ENCODE data around the gene CCL27. TPM values are rescaled to one million over a fixed set of nuclear protein-coding genes. Genes with fewer than 3 reads are reported as not detected.

Gene CCL27
- total RNA-seq, 1 donor from 2014 or later: not detected

DNA sequence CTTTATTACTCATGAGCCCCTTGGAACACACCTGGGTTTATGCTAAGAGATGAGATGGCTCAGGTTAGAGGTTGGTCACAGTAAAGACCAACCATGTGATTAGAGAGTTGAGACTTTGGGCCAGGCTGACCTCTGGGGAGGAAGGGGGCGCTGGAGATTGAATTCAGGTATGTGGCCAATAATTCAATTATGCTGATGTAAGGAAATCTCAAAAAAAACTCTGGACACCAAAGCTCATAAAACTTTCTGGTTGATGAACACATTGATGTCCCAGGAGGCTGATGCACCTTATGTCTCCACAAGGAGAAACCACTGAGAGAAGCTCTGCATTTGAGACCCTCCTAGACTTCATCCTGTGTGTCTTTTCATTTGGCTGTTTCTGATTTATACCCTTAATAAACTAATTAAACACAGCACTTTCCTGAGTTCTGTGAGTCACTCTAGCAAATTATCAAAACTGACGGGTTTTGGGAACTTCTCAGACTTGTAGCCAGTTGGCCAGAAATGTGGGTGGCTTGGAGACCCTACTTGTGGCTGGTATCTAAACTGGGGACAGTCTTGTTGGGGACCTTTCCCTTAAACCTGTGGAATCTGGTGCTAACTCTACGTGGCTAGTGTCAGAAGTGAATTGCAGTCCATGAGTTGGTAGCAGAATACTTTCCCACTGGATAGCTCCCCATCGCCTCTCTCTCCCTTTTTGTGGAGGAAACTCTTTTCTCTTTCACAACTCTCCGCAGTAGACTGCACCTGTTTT lies 7.5 kb upstream of the CCL27 start:
- TF ChIP-seq, protein P1, sequence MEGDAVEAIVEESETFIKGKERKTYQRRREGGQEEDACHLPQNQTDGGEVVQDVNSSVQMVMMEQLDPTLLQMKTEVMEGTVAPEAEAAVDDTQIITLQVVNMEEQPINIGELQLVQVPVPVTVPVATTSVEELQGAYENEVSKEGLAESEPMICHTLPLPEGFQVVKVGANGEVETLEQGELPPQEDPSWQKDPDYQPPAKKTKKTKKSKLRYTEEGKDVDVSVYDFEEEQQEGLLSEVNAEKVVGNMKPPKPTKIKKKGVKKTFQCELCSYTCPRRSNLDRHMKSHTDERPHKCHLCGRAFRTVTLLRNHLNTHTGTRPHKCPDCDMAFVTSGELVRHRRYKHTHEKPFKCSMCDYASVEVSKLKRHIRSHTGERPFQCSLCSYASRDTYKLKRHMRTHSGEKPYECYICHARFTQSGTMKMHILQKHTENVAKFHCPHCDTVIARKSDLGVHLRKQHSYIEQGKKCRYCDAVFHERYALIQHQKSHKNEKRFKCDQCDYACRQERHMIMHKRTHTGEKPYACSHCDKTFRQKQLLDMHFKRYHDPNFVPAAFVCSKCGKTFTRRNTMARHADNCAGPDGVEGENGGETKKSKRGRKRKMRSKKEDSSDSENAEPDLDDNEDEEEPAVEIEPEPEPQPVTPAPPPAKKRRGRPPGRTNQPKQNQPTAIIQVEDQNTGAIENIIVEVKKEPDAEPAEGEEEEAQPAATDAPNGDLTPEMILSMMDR (IDR thresholded peaks at IDR 0.05): no peak
- peaks cover 2% of the 10 kb centered on the region for H3K36me3 Mint-ChIP-seq (ENCODE audit: low read depth)
- no peaks in the 10 kb centered on the region for H3K27me3 Mint-ChIP-seq (ENCODE audit: low read depth)
- H3K27ac Mint-ChIP-seq (ENCODE audit: unreplicated experiment): no peak overlapping the region
- H3K9me3 Mint-ChIP-seq (ENCODE audit: low read depth): peaks cover 2% of the 10 kb centered on the region
- no peak for DNase-seq (ENCODE audit: low spot score)
- H3K4me1 Mint-ChIP-seq (ENCODE audit: low read depth): peaks cover 11% of the 10 kb centered on the region
- H3K4me3 Mint-ChIP-seq (ENCODE audit: unreplicated experiment): no peak overlapping the region

GRCh38 chr9:34665381-34666250 lies 3.2 kb upstream of the CCL27 start:
- peak overlapping the region; percentile 97 for H3K27ac Mint-ChIP-seq (ENCODE audit: unreplicated experiment)
- peaks cover 20% of the 10 kb centered on the region for H3K4me1 Mint-ChIP-seq (ENCODE audit: low read depth)
- DNase-seq (ENCODE audit: low spot score): no peak
- no peaks in the 10 kb centered on the region for H3K9me3 Mint-ChIP-seq (ENCODE audit: low read depth)
- H3K4me3 Mint-ChIP-seq (ENCODE audit: unreplicated experiment): peak overlapping the region; percentile 91
- H3K36me3 Mint-ChIP-seq (ENCODE audit: low read depth): peaks cover 2% of the 10 kb centered on the region
- TF ChIP-seq, protein P1 (IDR thresholded peaks at IDR 0.05): no peak
- H3K27me3 Mint-ChIP-seq (ENCODE audit: low read depth): no peaks in the 10 kb centered on the region

DNA sequence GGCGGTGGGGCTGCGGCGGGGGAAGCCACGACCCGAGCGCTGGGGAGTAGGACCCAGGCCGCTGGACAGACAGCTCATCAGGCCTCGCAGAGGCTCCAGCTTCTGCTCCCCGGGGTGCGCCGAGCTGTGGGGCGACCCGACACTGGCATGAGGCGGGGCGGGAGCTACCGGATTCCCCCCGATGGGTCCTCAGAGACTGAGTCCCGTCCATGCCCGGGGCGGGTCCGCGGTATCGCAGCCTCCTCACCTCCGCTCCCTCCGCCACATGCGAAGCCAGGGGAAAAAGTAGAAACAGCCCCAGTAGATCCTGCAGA lies 2.6 kb upstream of the CCL27 start:
- Mint-ChIP-seq H3K27me3 (ENCODE audit: low read depth) (no peaks in the 10 kb centered on the region), H3K4me3 (ENCODE audit: unreplicated experiment) (peak overlapping the region; percentile 91), H3K36me3 (ENCODE audit: low read depth) (peaks cover 4% of the 10 kb centered on the region), H3K27ac (ENCODE audit: unreplicated experiment) (peak overlapping the region; percentile 97), H3K4me1 (ENCODE audit: low read depth) (peaks cover 20% of the 10 kb centered on the region), H3K9me3 (ENCODE audit: low read depth) (no peaks in the 10 kb centered on the region)
- TF ChIP-seq, protein P1 (IDR thresholded peaks at IDR 0.05): no peak
- DNase-seq (ENCODE audit: low spot score): no peak

- Mint-ChIP-seq H3K27ac (ENCODE audit: unreplicated experiment) (peak overlapping the region; percentile 97), H3K9me3 (ENCODE audit: low read depth) (no peaks in the 10 kb centered on the region), H3K4me3 (ENCODE audit: unreplicated experiment) (peak overlapping the region; percentile 91), H3K36me3 (ENCODE audit: low read depth) (peaks cover 4% of the 10 kb centered on the region), H3K4me1 (ENCODE audit: low read depth) (peaks cover 20% of the 10 kb centered on the region), H3K27me3 (ENCODE audit: low read depth) (no peaks in the 10 kb centered on the region)
- no peak for DNase-seq (ENCODE audit: low spot score)
- TF ChIP-seq, protein P1 (IDR thresholded peaks at IDR 0.05): peak; percentile 84
Observed at GRCh38 chr9:34664281-34665066, 2.0 kb upstream of the CCL27 start.

- H3K4me3 Mint-ChIP-seq (ENCODE audit: unreplicated experiment): no peak overlapping the region
- TF ChIP-seq, protein P1 (IDR thresholded peaks at IDR 0.05): no peak
- no peak overlapping the region for H3K27ac Mint-ChIP-seq (ENCODE audit: unreplicated experiment)
- H3K9me3 Mint-ChIP-seq (ENCODE audit: low read depth): no peaks in the 10 kb centered on the region
- H3K36me3 Mint-ChIP-seq (ENCODE audit: low read depth): peaks cover 2% of the 10 kb centered on the region
- no peak for DNase-seq (ENCODE audit: low spot score)
- H3K4me1 Mint-ChIP-seq (ENCODE audit: low read depth): peaks cover 20% of the 10 kb centered on the region
- H3K27me3 Mint-ChIP-seq (ENCODE audit: low read depth): no peaks in the 10 kb centered on the region
Observed at GRCh38 chr9:34663303-34663605, 797 bp upstream of the CCL27 start.
